RWPE2 (cell line): Measurements from ENCODE around the gene STAP2.

Experiments used
- ATAC-seq: fragments of 200-7000 bp; cut with Tn5 transposase; 3 replicates; pipeline ENCODE4 v1.9.1; 2021; ENCODE audit warnings: low read depth
- DNase-seq: peaks from one replicate; pipeline ENCODE4 v3.0.0-alpha.2; 2020; ENCODE audit warnings: low spot score
- H3K27ac ChIP-seq: fragments of 450-650 bp; 2 replicates; pipeline ENCODE4 v1.5.1; 2017; ENCODE audit warnings: mild to moderate bottlenecking; ENCODE audit not compliant: poor library complexity, severe bottlenecking
- H3K27me3 ChIP-seq: fragments of 250-450 bp; sonication (Bioruptor Pico); 2 replicates; pipeline ENCODE4 v1.5.1; 2021; ENCODE audit warnings: mild to moderate bottlenecking, moderate library complexity; ENCODE audit not compliant: insufficient read depth, poor library complexity, severe bottlenecking
- H3K36me3 ChIP-seq: fragments of 250-450 bp; sonication (Bioruptor Pico); 2 replicates; pipeline ENCODE4 v1.5.1; 2020; ENCODE audit warnings: low read depth, mild to moderate bottlenecking, moderate library complexity
- H3K4me1 ChIP-seq: fragments of 250-450 bp; sonication (Bioruptor Pico); 2 replicates; pipeline ENCODE4 v1.5.1; 2021; ENCODE audit warnings: mild to moderate bottlenecking, moderate library complexity; ENCODE audit not compliant: insufficient read depth, poor library complexity, severe bottlenecking
- H3K4me3 ChIP-seq: fragments of 250-450 bp; sonication (Bioruptor Pico); 2 replicates; pipeline ENCODE4 v1.5.1; 2021; ENCODE audit warnings: mild to moderate bottlenecking, moderate library complexity; ENCODE audit not compliant: severe bottlenecking
- H3K9me3 ChIP-seq: fragments of 250-450 bp; sonication (Bioruptor Pico); 2 replicates; pipeline ENCODE4 v1.5.1; 2021; ENCODE audit warnings: mild to moderate bottlenecking, moderate library complexity; ENCODE audit not compliant: severe bottlenecking
- CTCF ChIP-seq: fragments of 450-650 bp; IDR thresholded peaks from one replicate; pipeline ENCODE4 v1.5.1; 2017; ENCODE audit warnings: mild to moderate bottlenecking, moderate library complexity; ENCODE audit not compliant: poor library complexity, severe bottlenecking

The STAP2 gene

DNA sequence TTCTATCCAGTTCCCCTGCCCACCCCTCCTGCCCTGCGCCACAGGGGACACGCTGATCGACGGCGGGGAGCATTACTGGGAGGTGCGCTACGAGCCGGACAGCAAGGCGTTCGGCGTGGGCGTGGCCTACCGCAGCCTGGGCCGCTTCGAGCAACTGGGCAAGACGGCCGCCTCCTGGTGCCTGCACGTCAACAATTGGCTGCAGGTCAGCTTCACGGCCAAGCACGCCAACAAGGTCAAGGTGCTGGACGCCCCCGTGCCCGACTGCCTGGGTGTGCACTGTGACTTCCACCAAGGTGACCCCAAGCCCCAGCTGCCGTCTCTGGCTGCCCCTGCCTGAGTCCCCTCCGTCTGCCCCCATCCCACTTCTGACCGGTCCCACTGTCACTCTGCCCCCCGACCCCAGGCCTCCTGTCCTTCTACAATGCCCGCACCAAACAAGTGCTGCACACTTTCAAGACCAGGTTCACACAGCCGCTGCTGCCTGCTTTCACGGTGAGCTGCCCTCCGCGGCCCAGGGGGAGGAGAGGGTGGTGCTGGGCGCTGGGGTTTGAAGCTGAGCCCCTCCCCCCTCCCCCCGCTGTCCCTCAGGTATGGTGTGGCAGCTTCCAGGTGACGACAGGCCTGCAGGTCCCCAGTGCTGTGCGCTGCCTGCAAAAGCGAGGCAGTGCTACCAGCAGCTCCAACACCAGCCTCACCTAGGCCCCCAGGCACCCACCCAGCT, 15.5 kb downstream of the STAP2 start:
- Histone ChIP-seq H3K4me3 (no peak overlapping the region), H3K36me3 (no peaks in the 10 kb centered on the region), H3K4me1 (no peaks in the 10 kb centered on the region), H3K27me3 (no peaks in the 10 kb centered on the region), H3K9me3 (peaks cover 2% of the 10 kb centered on the region), H3K27ac (no peak overlapping the region)
- DNase-seq (no peak), ATAC-seq (no peak)
- no peak for TF ChIP-seq CTCF

DNA sequence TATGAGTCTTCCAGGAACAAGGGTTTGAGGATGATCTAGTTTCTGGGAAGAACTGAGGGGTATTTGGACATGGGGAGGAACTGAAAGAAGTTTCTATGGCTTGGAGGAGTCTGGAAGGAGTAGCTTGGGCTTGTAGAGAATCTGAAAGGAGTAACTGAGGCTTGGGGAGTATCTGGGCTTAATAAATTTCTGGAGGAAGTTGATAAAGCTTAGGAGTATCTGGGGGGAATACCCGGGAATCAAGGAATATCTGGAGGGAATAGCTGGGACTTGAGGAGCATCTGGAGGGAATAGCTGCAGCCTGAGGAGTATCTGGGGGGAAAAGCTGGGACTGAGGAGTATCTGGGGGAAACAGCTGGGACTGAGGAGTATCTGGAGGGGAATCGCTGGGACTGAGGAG, 18.2 kb downstream of the STAP2 start:
- no peaks in the 10 kb centered on the region for H3K4me1 ChIP-seq
- H3K36me3 ChIP-seq = no peaks in the 10 kb centered on the region
- DNase-seq (no peak), ATAC-seq (no peak)
- TF ChIP-seq CTCF = no peak
- H3K27ac ChIP-seq = no peak overlapping the region
- H3K9me3 ChIP-seq = peaks cover 2% of the 10 kb centered on the region
- H3K27me3 ChIP-seq = no peaks in the 10 kb centered on the region
- H3K4me3 ChIP-seq = no peak overlapping the region

DNA sequence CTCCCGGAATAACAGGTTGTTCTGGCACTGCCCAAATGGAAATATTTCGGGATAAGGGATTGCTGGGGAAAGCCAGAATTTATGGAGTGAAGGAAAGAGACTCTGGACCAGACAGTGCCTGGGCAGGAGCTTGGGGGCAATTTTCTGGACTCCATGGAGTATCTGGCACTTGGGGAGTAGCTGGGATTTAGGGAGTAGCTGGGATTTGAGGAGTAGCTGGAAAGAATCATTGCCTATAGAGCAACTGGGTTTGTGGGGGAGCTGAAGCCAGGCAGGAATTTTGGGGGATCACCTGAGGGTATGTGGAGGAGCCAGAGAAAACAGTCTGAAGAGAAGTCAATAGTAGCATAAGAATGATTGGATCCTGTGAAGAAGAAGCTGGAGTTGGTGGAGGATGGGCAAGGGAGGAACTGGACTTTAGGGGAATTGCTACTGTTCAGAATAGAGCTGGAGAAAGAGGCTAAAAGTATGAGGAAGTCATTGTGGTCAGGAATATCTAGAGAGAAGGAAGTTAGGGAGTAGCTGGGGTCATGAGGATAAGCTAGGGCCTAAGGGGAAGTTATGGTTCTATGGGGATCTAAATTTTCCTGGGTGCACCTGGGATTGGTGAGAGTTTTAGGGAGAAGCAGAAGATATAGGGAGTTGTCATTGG, 19.4 kb downstream of the STAP2 start:
- no peaks in the 10 kb centered on the region for H3K4me1 ChIP-seq
- H3K4me3 ChIP-seq = no peak overlapping the region
- H3K27ac ChIP-seq = no peak overlapping the region
- H3K27me3 ChIP-seq = no peaks in the 10 kb centered on the region
- DNase-seq (no peak), ATAC-seq (no peak)
- H3K9me3 ChIP-seq = peaks cover 2% of the 10 kb centered on the region
- H3K36me3 ChIP-seq = no peaks in the 10 kb centered on the region
- no peak for TF ChIP-seq CTCF

- H3K9me3 ChIP-seq = peaks cover 2% of the 10 kb centered on the region
- no peak overlapping the region for H3K27ac ChIP-seq
- H3K4me1 ChIP-seq = no peaks in the 10 kb centered on the region
- H3K27me3 ChIP-seq = no peaks in the 10 kb centered on the region
- ATAC-seq (no peak), DNase-seq (no peak)
- H3K36me3 ChIP-seq = no peaks in the 10 kb centered on the region
- no peak for TF ChIP-seq CTCF
- no peak overlapping the region for H3K4me3 ChIP-seq
Measured at GRCh38 chr19:4318460-4318859, 20.2 kb downstream of the STAP2 start.

DNA sequence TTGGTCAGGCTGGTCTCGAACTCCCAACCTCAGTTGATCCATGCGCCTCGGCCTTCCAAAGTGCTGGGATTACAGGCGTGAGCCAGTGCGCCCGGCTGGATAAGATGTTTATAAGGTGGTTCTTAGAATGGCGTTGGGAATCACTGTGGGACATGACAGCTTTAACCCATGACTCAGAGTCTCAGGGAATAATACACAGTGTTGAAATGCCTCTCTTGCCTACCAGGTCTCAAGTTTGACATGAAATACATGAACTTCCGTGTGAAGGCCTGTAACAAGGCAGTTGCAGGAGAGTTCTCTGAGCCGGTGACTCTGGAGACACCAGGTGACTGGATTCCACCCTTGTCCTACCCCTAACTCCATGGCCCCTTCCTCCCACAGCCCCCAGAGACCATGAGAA, 21.7 kb downstream of the STAP2 start:
- DNase-seq (no peak), ATAC-seq (no peak)
- Histone ChIP-seq H3K4me1 (no peaks in the 10 kb centered on the region), H3K4me3 (no peak overlapping the region), H3K9me3 (peaks cover 2% of the 10 kb centered on the region), H3K36me3 (no peaks in the 10 kb centered on the region), H3K27me3 (no peaks in the 10 kb centered on the region), H3K27ac (no peak overlapping the region)
- no peak for TF ChIP-seq CTCF
